Thoracic aorta (tissue), 2 donors: ENCODE measurements around the gene CCDC102A. TPM values are rescaled to one million over a fixed set of nuclear protein-coding genes. Genes with fewer than 3 reads are reported as not detected.

Experiments used
- ATAC-seq: fragments of 150-250 bp; one replicate; pipeline ENCODE4 v1.8.0; 2017; ENCODE audit warnings: low read depth; ENCODE audit not compliant: insufficient number of reproducible peaks, low FRiP score
- DNase-seq: peaks from one replicate; pipeline ENCODE4 v3.0.0-alpha.2; 2020; ENCODE audit warnings: low spot score
- H3K27ac ChIP-seq, 2 donors: fragments of 200-600 bp; sonication (generic); 1 replicate in 1 of 2; 2 replicates in 1 of 2; pipeline ENCODE4 v1.5.1; 2016; ENCODE audit warnings: mild to moderate bottlenecking in 2 of 2, moderate library complexity in 2 of 2
- H3K27me3 ChIP-seq: fragments of 200-600 bp; sonication (generic); replicated peaks from 2 replicates; pipeline ENCODE4 v1.6.0; 2016; ENCODE audit warnings: mild to moderate bottlenecking; ENCODE audit not compliant: insufficient read depth
- H3K36me3 ChIP-seq: fragments of 200-600 bp; sonication (generic); one replicate; pipeline ENCODE4 v1.5.1; 2016
- H3K4me1 ChIP-seq, 2 donors: fragments of 200-600 bp; sonication (generic); 1 replicate in 1 of 2; 2 replicates in 1 of 2; pipeline versions ENCODE4 v1.5.1 to v1.6.0; 2016; ENCODE audit warnings: low read depth in 2 of 2, mild to moderate bottlenecking in 1 of 2; ENCODE audit not compliant: control insufficient read depth in 1 of 2
- H3K4me3 ChIP-seq: fragments of 200-600 bp; sonication (generic); 2 replicates; pipeline ENCODE4 v1.5.1; 2016; ENCODE audit warnings: mild to moderate bottlenecking
- H3K9me3 ChIP-seq: fragments of 200-600 bp; sonication (generic); 2 replicates; pipeline ENCODE4 v1.5.1; 2016
- total RNA-seq, 2 donors: library from RNA; depleted of rRNA; stranded (reverse); fragments of >200 nt; gene quantifications; one replicate each; pipeline versions ENCODE4 v1.1.0 to v1.2.3, GENCODE V29; 2016
- TF ChIP-seq, protein P1 (sequence below): fragments of 200-600 bp; sonication (generic); IDR thresholded peaks from one replicate; pipeline ENCODE4 v1.5.1; 2019; ENCODE audit warnings: antibody characterized with exemption

CCDC102A gene
- total RNA-seq, 2 donors from 2014 or later: 26.4 to 43.2 TPM

GRCh38 chr16:57568173-57568678, 31.9 kb upstream of the CCDC102A start:
- Histone ChIP-seq H3K27me3 (no peaks in the 10 kb centered on the region), H3K4me1 (no peaks in the 10 kb centered on the region), H3K4me3 (no peak overlapping the region), H3K9me3 (no peaks in the 10 kb centered on the region), H3K27ac (no peak overlapping the region), H3K36me3 (no peaks in the 10 kb centered on the region)
- DNase-seq: no peak
- TF ChIP-seq, protein P1, sequence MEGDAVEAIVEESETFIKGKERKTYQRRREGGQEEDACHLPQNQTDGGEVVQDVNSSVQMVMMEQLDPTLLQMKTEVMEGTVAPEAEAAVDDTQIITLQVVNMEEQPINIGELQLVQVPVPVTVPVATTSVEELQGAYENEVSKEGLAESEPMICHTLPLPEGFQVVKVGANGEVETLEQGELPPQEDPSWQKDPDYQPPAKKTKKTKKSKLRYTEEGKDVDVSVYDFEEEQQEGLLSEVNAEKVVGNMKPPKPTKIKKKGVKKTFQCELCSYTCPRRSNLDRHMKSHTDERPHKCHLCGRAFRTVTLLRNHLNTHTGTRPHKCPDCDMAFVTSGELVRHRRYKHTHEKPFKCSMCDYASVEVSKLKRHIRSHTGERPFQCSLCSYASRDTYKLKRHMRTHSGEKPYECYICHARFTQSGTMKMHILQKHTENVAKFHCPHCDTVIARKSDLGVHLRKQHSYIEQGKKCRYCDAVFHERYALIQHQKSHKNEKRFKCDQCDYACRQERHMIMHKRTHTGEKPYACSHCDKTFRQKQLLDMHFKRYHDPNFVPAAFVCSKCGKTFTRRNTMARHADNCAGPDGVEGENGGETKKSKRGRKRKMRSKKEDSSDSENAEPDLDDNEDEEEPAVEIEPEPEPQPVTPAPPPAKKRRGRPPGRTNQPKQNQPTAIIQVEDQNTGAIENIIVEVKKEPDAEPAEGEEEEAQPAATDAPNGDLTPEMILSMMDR: no peak
- no peak for ATAC-seq

- no peak overlapping the region for H3K27ac ChIP-seq
- H3K9me3 ChIP-seq: no peaks in the 10 kb centered on the region
- DNase-seq: no peak
- TF ChIP-seq, protein P1: no peak
- H3K36me3 ChIP-seq: no peaks in the 10 kb centered on the region
- H3K4me1 ChIP-seq: no peaks in the 10 kb centered on the region
- no peak for ATAC-seq
- no peak overlapping the region for H3K4me3 ChIP-seq
- no peaks in the 10 kb centered on the region for H3K27me3 ChIP-seq
Observed at GRCh38 chr16:57567691-57568090, 31.3 kb upstream of the CCDC102A start.

GRCh38 chr16:57566436-57566835, 30.1 kb upstream of the CCDC102A start:
- H3K4me1 ChIP-seq: no peaks in the 10 kb centered on the region
- no peak overlapping the region for H3K4me3 ChIP-seq
- H3K27me3 ChIP-seq: no peaks in the 10 kb centered on the region
- no peak for ATAC-seq
- H3K9me3 ChIP-seq: no peaks in the 10 kb centered on the region
- TF ChIP-seq, protein P1: no peak
- H3K36me3 ChIP-seq: no peaks in the 10 kb centered on the region
- no peak for DNase-seq
- H3K27ac ChIP-seq: no peak overlapping the region

DNA sequence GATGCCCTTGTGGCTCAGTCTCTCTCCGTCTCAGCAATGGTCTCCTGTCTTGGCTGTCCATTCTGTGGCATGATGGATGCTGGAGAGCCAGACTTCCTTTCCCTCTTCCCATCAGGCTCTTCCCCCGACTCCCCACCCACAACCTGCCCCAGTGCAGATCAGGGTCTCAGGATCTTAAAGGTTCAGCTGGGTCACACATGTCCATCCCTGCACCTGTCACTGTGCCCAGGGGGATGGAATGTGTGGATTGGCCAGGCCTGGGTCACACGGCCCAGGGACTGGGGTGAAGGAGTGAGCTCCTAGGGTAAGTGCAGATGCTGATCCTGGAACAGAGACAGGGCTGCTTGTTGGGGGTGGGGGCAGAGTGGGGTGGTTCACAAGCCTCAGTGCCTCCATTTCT, 29.1 kb upstream of the CCDC102A start:
- Histone ChIP-seq H3K9me3 (no peaks in the 10 kb centered on the region), H3K36me3 (no peaks in the 10 kb centered on the region), H3K4me3 (no peak overlapping the region), H3K27ac (no peak overlapping the region), H3K4me1 (no peaks in the 10 kb centered on the region), H3K27me3 (no peaks in the 10 kb centered on the region)
- ATAC-seq (no peak), DNase-seq (no peak)
- TF ChIP-seq, protein P1: no peak

DNA sequence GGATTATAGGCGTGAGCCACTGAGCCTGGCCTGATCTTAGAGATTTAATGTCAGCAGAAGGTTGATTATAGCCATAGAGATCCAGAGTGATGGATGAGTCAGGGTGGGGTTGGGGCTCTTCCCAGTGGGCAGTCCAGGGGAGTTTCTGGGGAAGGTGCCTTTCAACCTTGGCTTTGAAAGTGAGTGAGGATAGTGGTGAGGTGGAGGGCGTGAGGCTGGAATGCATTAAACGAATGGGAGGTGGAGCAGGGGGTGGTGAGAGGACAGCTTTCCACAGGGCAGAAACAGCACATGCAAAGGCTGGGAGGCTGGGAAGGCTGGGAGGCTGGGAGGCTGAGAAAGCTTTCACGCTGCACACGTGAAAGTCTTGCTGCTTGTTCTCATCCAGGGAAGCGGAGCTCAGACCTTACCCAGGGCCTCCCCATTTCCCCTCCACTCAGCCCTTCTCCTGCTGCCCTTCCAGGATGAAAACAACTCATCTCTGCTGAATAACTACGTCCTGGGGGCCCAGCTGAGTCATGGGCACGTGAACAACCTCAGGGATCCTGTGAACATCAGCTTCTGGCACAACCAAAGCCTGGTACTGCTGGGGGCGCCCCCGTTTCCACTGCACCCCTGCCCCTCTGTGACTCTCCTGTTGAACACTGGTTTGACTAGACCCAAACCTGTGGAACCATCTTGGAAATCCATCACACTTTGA, 28.4 kb upstream of the CCDC102A start:
- H3K9me3 ChIP-seq: no peaks in the 10 kb centered on the region
- ATAC-seq (no peak), DNase-seq (no peak)
- H3K4me1 ChIP-seq: no peaks in the 10 kb centered on the region
- H3K36me3 ChIP-seq: no peaks in the 10 kb centered on the region
- no peak overlapping the region for H3K27ac ChIP-seq
- no peak overlapping the region for H3K4me3 ChIP-seq
- TF ChIP-seq, protein P1: no peak
- no peaks in the 10 kb centered on the region for H3K27me3 ChIP-seq
